H1 (cell line): ENCODE measurements around the gene FASN. TPM values are rescaled to one million over a fixed set of nuclear protein-coding genes. Genes with fewer than 3 reads are reported as not detected.

ENCODE experiments used
- CBX8 ChIP-seq: fragments of 300-800, 300-1000 bp; sonication (generic); IDR thresholded peaks from 2 replicates; pipeline ENCODE4 v1.7.1; 2016; ENCODE audit warnings: low read depth, low read length, borderline replicate concordance
- CHD1 ChIP-seq: IDR thresholded peaks from 2 replicates; pipeline ENCODE4 v1.6.1; 2012; ENCODE audit warnings: low read depth, low read length, improper control_type of control experiment
- TEAD4 ChIP-seq: IDR thresholded peaks from 2 replicates; pipeline ENCODE4 v1.6.1; 2012; ENCODE audit warnings: low read depth, low read length, inconsistent platforms, mixed read lengths
- polyA plus RNA-seq, 7 experiments: library from polyadenylated mRNA; depleted of rRNA in 3 of 7; stranded (reverse) in 5 of 7; unstranded in 2 of 7; fragments of >200 nt in 5 of 7; fragments of 200-250 nt in 2 of 7; gene quantifications; 1 replicate in 5 of 7; 2 replicates in 1 of 7; 4 replicates in 1 of 7; pipeline versions ENCODE4 v1.2.1 to v1.2.3, GENCODE V29; 2011 to 2013; ENCODE audit warnings: missing spikeins in 2 of 7, mixed read lengths in 2 of 7
- total RNA-seq: library from RNA; stranded (reverse); fragmentation: NEBNext Ultra II Directional; extraction: Animal tissue kit (Norgen Biotek cat#: 25700); gene quantifications from 2 replicates; pipeline ENCODE4 v1.2.1, GENCODE V29; 2021

FASN gene
- total and polyA plus RNA-seq, 2 of the 8 experiments (the other 6 are each of a cell fraction or from before 2014, with no cell fraction given), result 143 to 561 TPM

DNA sequence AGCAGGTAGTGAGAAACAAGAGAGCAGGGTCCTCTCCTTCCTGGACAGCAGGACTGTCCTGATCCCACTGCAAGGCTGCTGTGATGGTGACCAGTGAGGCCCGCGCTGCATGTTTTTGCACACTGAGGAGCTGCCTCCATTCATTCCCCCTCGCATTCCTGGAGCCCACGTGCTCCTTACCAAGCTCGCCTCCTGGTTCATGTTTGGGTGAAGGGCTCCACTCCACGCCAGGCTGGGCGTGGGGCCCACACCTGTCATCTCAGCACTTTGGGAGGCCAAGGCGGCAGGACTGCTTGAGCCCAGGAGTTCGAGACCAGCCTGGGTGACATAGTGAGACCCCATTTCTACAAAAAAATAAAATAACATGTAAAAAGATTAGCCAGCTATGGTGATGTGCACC is 15.4 kb upstream of the FASN start (continued):
- no peak for TF ChIP-seq CBX8
- no peak for TF ChIP-seq TEAD4
- no peak for TF ChIP-seq CHD1
- TF ChIP-seq, all 59 proteins: peak for 0
